Vagina (tissue), 2 donors: ENCODE results near the gene PKM. TPM values are rescaled to one million over a fixed set of nuclear protein-coding genes. Genes with fewer than 3 reads are reported as not detected.

Experiments
- DNase-seq, 2 donors: peaks; one replicate each; pipeline ENCODE4 v3.0.0-alpha.2; 2017; ENCODE audit errors: extremely low spot score in 2 of 2
- H3K27ac ChIP-seq: fragments of 200-600 bp; sonication (generic); one replicate; pipeline ENCODE4 v1.5.1; 2019
- H3K27me3 ChIP-seq: fragments of 200-600 bp; sonication (generic); one replicate; pipeline ENCODE4 v1.5.1; 2019
- H3K36me3 ChIP-seq, 2 donors: fragments of 200-600 bp; sonication (generic); one replicate each; pipeline ENCODE4 v1.5.1; 2017 to 2019
- H3K4me1 ChIP-seq: fragments of 200-600 bp; sonication (generic); one replicate; pipeline ENCODE4 v1.5.1; 2019
- H3K4me3 ChIP-seq, 2 donors: fragments of 200-600 bp; sonication (generic); 1 replicate in 1 of 2; 2 replicates in 1 of 2; pipeline ENCODE4 v1.5.1; 2016 to 2019
- H3K9me3 ChIP-seq: fragments of 200-600 bp; sonication (generic); one replicate; pipeline ENCODE4 v1.5.1; 2019
- CTCF ChIP-seq, 3 experiments: fragments of 450-650 bp in 2 of 3; fragments of 200-600 bp in 1 of 3; sonication (generic) in 1 of 3; IDR thresholded peaks; one replicate each; pipeline ENCODE4 v1.5.1; 2017 to 2019; ENCODE audit warnings: antibody characterized with exemption in 3 of 3, mild to moderate bottlenecking in 2 of 3, moderate library complexity in 2 of 3
- POLR2A ChIP-seq, 2 donors: fragments of 450-650 bp; IDR thresholded peaks; one replicate each; pipeline ENCODE4 v1.6.1; 2017; ENCODE audit warnings: antibody characterized with exemption in 2 of 2, mild to moderate bottlenecking in 2 of 2, moderate library complexity in 2 of 2
- POLR2AphosphoS5 ChIP-seq, 2 donors: sonication (generic); formaldehyde crosslinking; IDR thresholded peaks; one replicate each; pipeline ENCODE4 v1.9.0; 2017; ENCODE audit warnings: antibody characterized with exemption in 2 of 2, mild to moderate bottlenecking in 2 of 2, low read depth in 1 of 2; ENCODE audit not compliant: insufficient read depth in 1 of 2
- intact Hi-C: fragments of 100-400 bp; cut with DNase I; formaldehyde crosslinking; loops from one replicate; pipeline ENCODE4 v1.15.1; 2023
- total RNA-seq: library from RNA; depleted of rRNA; stranded (reverse); fragments of >200 nt; gene quantifications from one replicate; pipeline ENCODE4 v1.2.3, GENCODE V29; 2016

The PKM gene
- total RNA-seq, 1 donor from 2014 or later, result 484 TPM

- H3K4me3 ChIP-seq, result no peak overlapping the region
- peaks cover 0 to 36% of the 10 kb centered on the region in 2 donors for H3K36me3 ChIP-seq
- no peaks in the 10 kb centered on the region for H3K27me3 ChIP-seq
- no peak overlapping the region for H3K27ac ChIP-seq
- H3K4me1 ChIP-seq, result peaks cover 18% of the 10 kb centered on the region
- no peak for DNase-seq
- TF ChIP-seq POLR2AphosphoS5 (IDR thresholded peaks at IDR 0.05; ENCODE audit: insufficient read depth in 1 of 2, low read depth in 1 of 2) (no peak), POLR2A (IDR thresholded peaks at IDR 0.05) (no peak), CTCF (IDR thresholded peaks at IDR 0.05) (no peak)
- H3K9me3 ChIP-seq, result no peaks in the 10 kb centered on the region
- intact Hi-C loops, result no loop called here
These were observed 8.7 kb upstream of the PKM start for GRCh38 chr15:72239652-72240051.

GRCh38 chr15:72238586-72238985, 7.6 kb upstream of the PKM start:
- Histone ChIP-seq H3K4me1 (peaks cover 18% of the 10 kb centered on the region), H3K36me3 (peaks cover 0 to 26% of the 10 kb centered on the region in 2 donors), H3K4me3 (no peak overlapping the region), H3K27me3 (no peaks in the 10 kb centered on the region), H3K9me3 (no peaks in the 10 kb centered on the region), H3K27ac (peak overlapping the region; percentile 91)
- TF ChIP-seq POLR2A (IDR thresholded peaks at IDR 0.05) (no peak), POLR2AphosphoS5 (IDR thresholded peaks at IDR 0.05; ENCODE audit: insufficient read depth in 1 of 2, low read depth in 1 of 2) (no peak), CTCF (IDR thresholded peaks at IDR 0.05) (no peak)
- intact Hi-C loops, result no loop called here
- DNase-seq, result no peak

GRCh38 chr15:72237853-72238224, 6.8 kb upstream of the PKM start:
- Histone ChIP-seq H3K4me3 (no peak overlapping the region), H3K36me3 (peaks cover 0 to 21% of the 10 kb centered on the region in 2 donors), H3K9me3 (no peaks in the 10 kb centered on the region), H3K4me1 (peaks cover 21% of the 10 kb centered on the region), H3K27ac (peak overlapping the region; percentile 91), H3K27me3 (no peaks in the 10 kb centered on the region)
- DNase-seq, result no peak
- TF ChIP-seq POLR2A (IDR thresholded peaks at IDR 0.05) (no peak), POLR2AphosphoS5 (IDR thresholded peaks at IDR 0.05; ENCODE audit: insufficient read depth in 1 of 2, low read depth in 1 of 2) (no peak), CTCF (IDR thresholded peaks at IDR 0.05) (no peak)
- intact Hi-C loops, result no loop called here

GRCh38 chr15:72237029-72237852, 6.3 kb upstream of the PKM start:
- H3K36me3 ChIP-seq, result peaks cover 0 to 18% of the 10 kb centered on the region in 2 donors
- H3K4me1 ChIP-seq, result peaks cover 27% of the 10 kb centered on the region
- peak overlapping the region in 1 of 2 donors; percentile 22 for H3K4me3 ChIP-seq
- TF ChIP-seq CTCF (IDR thresholded peaks at IDR 0.05), result no peak
- TF ChIP-seq POLR2A (IDR thresholded peaks at IDR 0.05), result peak in 1 of 2 donors; percentile 45
- TF ChIP-seq POLR2AphosphoS5 (IDR thresholded peaks at IDR 0.05; ENCODE audit: insufficient read depth in 1 of 2, low read depth in 1 of 2), result peak; percentile 22 to 85
- peak overlapping the region; percentile 91 for H3K27ac ChIP-seq
- DNase-seq, result peak in 1 of 2 donors; percentile 95
- intact Hi-C loops, result no loop called here
- no peaks in the 10 kb centered on the region for H3K27me3 ChIP-seq
- H3K9me3 ChIP-seq, result no peaks in the 10 kb centered on the region

DNA sequence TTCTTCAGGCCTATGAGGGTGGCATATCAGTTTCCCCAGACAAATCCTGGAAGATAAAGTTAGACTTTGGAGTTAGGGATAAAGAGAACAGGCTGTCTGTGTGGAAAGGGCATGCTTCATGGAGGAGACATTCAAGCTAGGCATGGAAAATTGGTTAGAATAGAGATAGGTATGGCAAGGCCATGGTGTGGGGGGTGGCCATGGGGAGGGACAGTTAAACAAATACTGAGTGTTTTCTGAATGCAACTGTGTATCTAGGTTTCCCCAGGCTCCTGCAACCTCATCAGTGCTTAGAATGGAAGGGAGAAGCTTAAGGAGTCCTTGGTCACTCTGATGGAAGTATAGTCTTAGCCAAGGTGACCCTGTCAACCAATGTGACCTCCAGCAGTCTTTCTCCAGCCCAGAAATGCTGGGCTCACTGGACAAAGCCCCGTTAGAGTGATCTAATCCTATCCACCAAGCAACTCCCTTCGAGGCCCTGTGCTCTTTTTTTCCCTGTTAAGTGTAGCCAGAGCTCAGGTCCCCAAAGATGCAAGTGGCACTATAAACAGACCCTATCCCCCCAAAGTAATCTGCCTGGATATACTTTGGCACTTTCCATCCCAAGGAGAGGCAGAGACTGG, 5.5 kb upstream of the PKM start:
- Histone ChIP-seq H3K4me1 (peaks cover 31% of the 10 kb centered on the region), H3K9me3 (no peaks in the 10 kb centered on the region), H3K36me3 (peaks cover 0 to 10% of the 10 kb centered on the region in 2 donors), H3K4me3 (no peak overlapping the region), H3K27ac (peak overlapping the region; percentile 91), H3K27me3 (no peaks in the 10 kb centered on the region)
- DNase-seq, result no peak
- intact Hi-C loops, result no loop called here
- TF ChIP-seq POLR2AphosphoS5 (IDR thresholded peaks at IDR 0.05; ENCODE audit: insufficient read depth in 1 of 2, low read depth in 1 of 2) (no peak), POLR2A (IDR thresholded peaks at IDR 0.05) (no peak), CTCF (IDR thresholded peaks at IDR 0.05) (no peak)
